Spleen (tissue), 11 donors: ENCODE measurements around the gene ACSM2B. TPM values are rescaled to one million over a fixed set of nuclear protein-coding genes. Genes with fewer than 3 reads are reported as not detected.

Experiments used
- DNase-seq: peaks from one replicate; pipeline ENCODE4 v3.0.0-alpha.2; 2020
- H3K27ac ChIP-seq, 8 donors: fragments of 200-600 bp; sonication (generic) in 7 of 8; 1 replicate in 4 of 8; 2 replicates in 4 of 8; pipeline versions ENCODE4 v1.5.0 to v1.8.0; 2016 to 2021; ENCODE audit warnings: inconsistent platforms in 4 of 8, mild to moderate bottlenecking in 4 of 8, moderate library complexity in 1 of 8
- H3K27me3 ChIP-seq, 7 donors: fragments of 200-600 bp; sonication (generic) in 6 of 7; replicated peaks in 1 of 7; 1 replicate in 4 of 7; 2 replicates in 3 of 7; pipeline versions ENCODE4 v1.5.0 to v1.8.0; 2016 to 2021; ENCODE audit warnings: inconsistent platforms in 3 of 7, mild to moderate bottlenecking in 1 of 7
- H3K36me3 ChIP-seq, 6 donors: fragments of 200-600 bp; sonication (generic) in 5 of 6; 1 replicate in 4 of 6; 2 replicates in 2 of 6; pipeline versions ENCODE4 v1.5.0 to v1.8.0; 2016 to 2021; ENCODE audit warnings: inconsistent platforms in 2 of 6
- H3K4me1 ChIP-seq, 6 donors: fragments of 200-600 bp; sonication (generic) in 5 of 6; 1 replicate in 3 of 6; 2 replicates in 3 of 6; pipeline versions ENCODE4 v1.5.0 to v1.8.0; 2016 to 2021; ENCODE audit warnings: inconsistent platforms in 3 of 6
- H3K4me3 ChIP-seq, 8 donors: fragments of 200-600 bp; sonication (generic) in 7 of 8; 1 replicate in 4 of 8; 2 replicates in 4 of 8; pipeline versions ENCODE4 v1.5.0 to v1.8.0; 2016 to 2021; ENCODE audit warnings: inconsistent platforms in 4 of 8, mild to moderate bottlenecking in 4 of 8, moderate library complexity in 2 of 8
- H3K9me3 ChIP-seq, 8 donors: fragments of 200-600 bp; sonication (generic) in 7 of 8; 1 replicate in 4 of 8; 2 replicates in 4 of 8; pipeline versions ENCODE4 v1.5.0 to v1.8.0; 2016 to 2021; ENCODE audit warnings: inconsistent platforms in 4 of 8
- POLR2A ChIP-seq, 3 donors: fragments of 450-650 bp; IDR thresholded peaks; one replicate each; pipeline ENCODE4 v1.5.1; 2017; ENCODE audit warnings: antibody characterized with exemption in 3 of 3, mild to moderate bottlenecking in 1 of 3
- POLR2AphosphoS5 ChIP-seq, 3 donors: sonication (generic); formaldehyde crosslinking; IDR thresholded peaks; one replicate each; pipeline ENCODE4 v1.5.1; 2017; ENCODE audit warnings: antibody characterized with exemption in 3 of 3
- WGBS, 5 donors: extraction: QIAGEN DNeasy Blood & Tissue Kit in 3 of 5; methylation state at CpG; one replicate each; pipeline versions ENCODE4 v1.1.5 to v1.1.7; 2013 to 2018; 5-methylcytosine and 5-hydroxymethylcytosine counted together
- intact Hi-C: fragments of 100-400 bp; cut with DNase I; formaldehyde crosslinking; loops from one replicate; pipeline ENCODE4 v1.15.0; 2023; ENCODE audit warnings: low total_unique reads
- polyA plus RNA-seq, 3 donors: library from polyadenylated mRNA; stranded (reverse); fragments of 200-250 nt; gene quantifications; one replicate each; pipeline ENCODE4 v1.2.1, GENCODE V29; 2013
- total RNA-seq, 7 donors: library from RNA; depleted of rRNA in 3 of 7; stranded (reverse); fragments of >200 nt in 3 of 7; fragmentation: NEBNext Ultra II Directional in 4 of 7; extraction: Animal tissue kit (Norgen Biotek cat#: 25700) in 4 of 7; gene quantifications; one replicate each; pipeline versions ENCODE4 v1.1.0 to v1.2.1, GENCODE V29; 2016 to 2021
- TF ChIP-seq, protein P1 (sequence below), 11 experiments: fragments of 200-600 bp in 7 of 11; fragments of 450-650 bp in 4 of 11; sonication (generic) in 4 of 11; IDR thresholded peaks in 8 of 11; conservative IDR thresholded peaks in 3 of 11; 1 replicate in 7 of 11; 2 replicates in 4 of 11; pipeline versions ENCODE4 v1.4.0 to v1.8.0; 2016 to 2021; ENCODE audit warnings: antibody characterized with exemption in 11 of 11, inconsistent platforms in 4 of 11, mild to moderate bottlenecking in 1 of 11
- donor health status: healthy with polysubstance abuse.
- donor health status: DM: no; HTN: no; CAD: no; lungs with moderate emphysema.
- donor health status: DM: no; HTN: no; CAD: no.
- donor health status: Bipolar disorder and iron deficiency.
- donor health status: healthy.
- donor health status: DM: no; HTN: no; CAD: no.
- donor health status: DM: yes; HTN: yes; CAD: no.

ACSM2B gene
- total and polyA plus RNA-seq, 10 donors, result not detected

DNA sequence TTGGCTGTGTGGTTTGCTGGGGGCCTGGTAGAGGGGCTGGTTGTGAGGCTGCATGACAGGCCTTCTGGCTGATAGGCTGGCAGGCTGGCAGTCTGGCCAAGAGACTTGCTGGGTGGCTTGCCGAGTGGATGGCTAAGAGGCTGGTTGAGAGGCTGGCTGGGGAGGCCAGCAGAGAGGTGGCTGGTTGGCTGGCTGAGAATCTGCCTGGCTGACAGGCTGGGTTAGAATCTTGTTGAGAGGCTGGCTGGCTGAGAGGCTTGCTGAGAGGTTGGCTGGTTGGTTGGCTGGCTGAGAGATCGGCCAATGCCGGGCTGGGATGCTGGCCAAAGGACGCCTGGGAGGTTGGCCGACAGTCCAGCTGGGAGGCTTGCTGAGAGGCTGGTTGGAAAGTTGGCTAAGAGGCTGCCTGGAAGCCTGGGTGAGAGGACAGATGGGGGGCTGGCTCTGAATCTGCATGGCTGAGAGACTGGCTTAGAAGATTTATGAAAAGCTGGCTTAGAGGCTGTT is 35.9 kb upstream of the ACSM2B start:
- TF ChIP-seq, protein P1, sequence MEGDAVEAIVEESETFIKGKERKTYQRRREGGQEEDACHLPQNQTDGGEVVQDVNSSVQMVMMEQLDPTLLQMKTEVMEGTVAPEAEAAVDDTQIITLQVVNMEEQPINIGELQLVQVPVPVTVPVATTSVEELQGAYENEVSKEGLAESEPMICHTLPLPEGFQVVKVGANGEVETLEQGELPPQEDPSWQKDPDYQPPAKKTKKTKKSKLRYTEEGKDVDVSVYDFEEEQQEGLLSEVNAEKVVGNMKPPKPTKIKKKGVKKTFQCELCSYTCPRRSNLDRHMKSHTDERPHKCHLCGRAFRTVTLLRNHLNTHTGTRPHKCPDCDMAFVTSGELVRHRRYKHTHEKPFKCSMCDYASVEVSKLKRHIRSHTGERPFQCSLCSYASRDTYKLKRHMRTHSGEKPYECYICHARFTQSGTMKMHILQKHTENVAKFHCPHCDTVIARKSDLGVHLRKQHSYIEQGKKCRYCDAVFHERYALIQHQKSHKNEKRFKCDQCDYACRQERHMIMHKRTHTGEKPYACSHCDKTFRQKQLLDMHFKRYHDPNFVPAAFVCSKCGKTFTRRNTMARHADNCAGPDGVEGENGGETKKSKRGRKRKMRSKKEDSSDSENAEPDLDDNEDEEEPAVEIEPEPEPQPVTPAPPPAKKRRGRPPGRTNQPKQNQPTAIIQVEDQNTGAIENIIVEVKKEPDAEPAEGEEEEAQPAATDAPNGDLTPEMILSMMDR (IDR thresholded peaks at IDR 0.05 in 8 of 11, conservative IDR thresholded peaks at IDR 0.05 in 3 of 11), result no peak
- TF ChIP-seq POLR2A (IDR thresholded peaks at IDR 0.05), result no peak
- no peak for TF ChIP-seq POLR2AphosphoS5 (IDR thresholded peaks at IDR 0.05)
- DNase-seq, result no peak
- WGBS, 5 donors, result 75 to 88% (median 83%) methylated on average over 5 of the region's 5 CpGs
- H3K4me3 ChIP-seq, result no peak overlapping the region
- no peak overlapping the region for H3K27ac ChIP-seq
- H3K36me3 ChIP-seq, result no peaks in the 10 kb centered on the region
- H3K27me3 ChIP-seq, result peaks cover 0 to 31% (median 0%) of the 10 kb centered on the region in 7 donors
- intact Hi-C loops, result no loop called here
- no peaks in the 10 kb centered on the region for H3K9me3 ChIP-seq
- no peaks in the 10 kb centered on the region for H3K4me1 ChIP-seq

- Histone ChIP-seq H3K36me3 (no peaks in the 10 kb centered on the region), H3K9me3 (no peaks in the 10 kb centered on the region), H3K27me3 (peaks cover 0 to 34% (median 0%) of the 10 kb centered on the region in 7 donors), H3K27ac (no peak overlapping the region), H3K4me3 (no peak overlapping the region), H3K4me1 (no peaks in the 10 kb centered on the region)
- no peak for DNase-seq
- TF ChIP-seq, protein P1 (IDR thresholded peaks at IDR 0.05 in 8 of 11, conservative IDR thresholded peaks at IDR 0.05 in 3 of 11), result no peak
- TF ChIP-seq POLR2AphosphoS5 (IDR thresholded peaks at IDR 0.05), result no peak
- TF ChIP-seq POLR2A (IDR thresholded peaks at IDR 0.05), result no peak
- intact Hi-C loops, result no loop called here
- 50 to 63% (median 57%) methylated on average over 2 of the region's 2 CpGs for WGBS, 5 donors
Measured at GRCh38 chr16:20611350-20611902, 35.3 kb upstream of the ACSM2B start.

GRCh38 chr16:20610892-20611349 is 34.8 kb upstream of the ACSM2B start:
- no peaks in the 10 kb centered on the region for H3K4me1 ChIP-seq
- peaks cover 0 to 34% (median 0%) of the 10 kb centered on the region in 7 donors for H3K27me3 ChIP-seq
- H3K4me3 ChIP-seq, result no peak overlapping the region
- intact Hi-C loops, result no loop called here
- no peak for DNase-seq
- 57 to 84% (median 75%) methylated on average over 3 to 4 of the region's 4 CpGs for WGBS, 5 donors
- TF ChIP-seq POLR2A (IDR thresholded peaks at IDR 0.05) (no peak), POLR2AphosphoS5 (IDR thresholded peaks at IDR 0.05) (no peak)
- TF ChIP-seq, protein P1 (IDR thresholded peaks at IDR 0.05 in 8 of 11, conservative IDR thresholded peaks at IDR 0.05 in 3 of 11), result no peak
- no peaks in the 10 kb centered on the region for H3K9me3 ChIP-seq
- no peak overlapping the region for H3K27ac ChIP-seq
- H3K36me3 ChIP-seq, result no peaks in the 10 kb centered on the region

DNA sequence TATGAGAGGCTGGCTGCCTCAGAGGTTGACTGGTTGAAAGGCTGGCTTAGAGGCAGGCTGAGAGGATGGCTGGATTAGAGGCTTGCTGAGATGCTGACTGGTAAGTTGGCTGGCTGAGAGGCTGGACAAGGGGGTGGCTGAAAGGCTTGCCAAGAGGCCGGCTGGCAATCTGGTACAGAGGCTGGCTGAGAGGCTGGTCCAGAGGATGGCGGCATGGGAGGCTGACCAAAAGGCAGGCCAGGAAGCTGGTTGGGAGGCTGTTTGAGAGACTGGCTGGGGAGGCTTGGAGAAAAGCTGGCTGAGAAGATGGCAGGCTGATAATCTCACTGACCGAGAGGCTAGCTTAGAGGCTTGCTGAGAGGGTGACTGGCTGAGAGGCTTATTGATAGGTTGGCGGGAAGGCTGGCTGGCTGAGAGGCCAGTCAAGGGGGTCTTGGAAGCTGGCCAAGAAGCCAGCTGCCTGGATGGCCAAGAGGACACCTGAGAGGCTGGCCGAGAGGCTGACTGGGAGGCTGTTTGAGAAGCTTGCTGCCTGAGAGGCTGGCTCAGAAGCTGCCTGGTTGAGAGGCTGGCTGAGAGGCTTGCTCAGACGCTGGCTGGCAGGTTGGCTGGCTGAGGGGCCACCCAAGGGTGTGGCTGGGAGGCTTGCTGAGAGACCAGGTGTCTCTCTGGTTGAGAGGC is 34.2 kb upstream of the ACSM2B start:
- WGBS, 5 donors, result 66 to 90% (median 80%) methylated on average over 4 to 6 of the region's 6 CpGs
- no peaks in the 10 kb centered on the region for H3K4me1 ChIP-seq
- intact Hi-C loops, result no loop called here
- TF ChIP-seq, protein P1 (IDR thresholded peaks at IDR 0.05 in 8 of 11, conservative IDR thresholded peaks at IDR 0.05 in 3 of 11), result no peak
- no peak for TF ChIP-seq POLR2A (IDR thresholded peaks at IDR 0.05)
- no peak for TF ChIP-seq POLR2AphosphoS5 (IDR thresholded peaks at IDR 0.05)
- H3K27ac ChIP-seq, result no peak overlapping the region
- H3K9me3 ChIP-seq, result peaks cover 0 to 5% (median 2%) of the 10 kb centered on the region in 8 donors
- DNase-seq, result no peak
- peaks cover 0 to 34% (median 0%) of the 10 kb centered on the region in 7 donors for H3K27me3 ChIP-seq
- H3K36me3 ChIP-seq, result no peaks in the 10 kb centered on the region
- H3K4me3 ChIP-seq, result no peak overlapping the region
